IMR-90 (cell line): Measurements from ENCODE around the gene ATXN1. TPM values are rescaled to one million over a fixed set of nuclear protein-coding genes. Genes with fewer than 3 reads are reported as not detected.

ENCODE experiments used
- ATAC-seq: fragments of 200-7000 bp; cut with Tn5 transposase; 2 replicates; pipeline ENCODE4 v1.9.1; 2020; ENCODE audit warnings: low read depth, mild to moderate bottlenecking, moderate library complexity
- BruUV-seq: library from RNA; stranded (reverse); fragments of 400-500 nt; replicated peaks from 2 replicates; lab custom pipeline; 2021; lab: Mats Ljungman, UMichigan
- CTCF ChIA-PET: fragments of 300-600 bp; formaldehyde crosslinking; extraction: SDS; loops from one replicate; lab custom pipeline; 2021; ENCODE audit warnings: antibody characterized with exemption; lab: Yijun Ruan, JAX
- POLR2A ChIA-PET: fragments of 300-600 bp; sonication (Branson Sonifier 250); formaldehyde crosslinking; loops from one replicate; lab custom pipeline; 2022; ENCODE audit warnings: antibody characterized with exemption; ENCODE audit not compliant: unreplicated experiment; lab: Charles Lee
- DNase-seq: peaks from one replicate; pipeline ENCODE4 v3.0.0; 2013
- H2AFZ ChIP-seq: replicated peaks from 2 replicates; pipeline ENCODE3; 2013; ENCODE audit warnings: low read length, mild to moderate bottlenecking; ENCODE audit not compliant: poor library complexity
- H2AK5ac ChIP-seq: 2 replicates; pipeline ENCODE4 v1.6.1; 2013; ENCODE audit warnings: low read depth, low read length, inconsistent platforms
- H2AK9ac ChIP-seq: replicated peaks from 2 replicates; pipeline ENCODE3; 2013; ENCODE audit warnings: mild to moderate bottlenecking, low read depth, low read length, moderate library complexity; ENCODE audit not compliant: poor library complexity
- H2BK120ac ChIP-seq: 2 replicates; pipeline ENCODE4 v1.6.1; 2013; ENCODE audit warnings: low read depth, low read length, inconsistent platforms
- H2BK15ac ChIP-seq: 3 replicates; pipeline ENCODE4 v1.6.1; 2013; ENCODE audit warnings: low read depth, low read length, inconsistent platforms
- H2BK20ac ChIP-seq: 2 replicates; pipeline ENCODE4 v1.6.1; 2013; ENCODE audit warnings: low read depth, mild to moderate bottlenecking, inconsistent platforms, low read length, moderate library complexity
- H2BK5ac ChIP-seq: 2 replicates; pipeline ENCODE4 v1.6.1; 2013; ENCODE audit warnings: mild to moderate bottlenecking, low read depth, low read length, inconsistent platforms; ENCODE audit not compliant: poor library complexity, severe bottlenecking
- H3K14ac ChIP-seq: replicated peaks from 2 replicates; pipeline ENCODE4 v1.6.1; 2013; ENCODE audit warnings: low read depth, low read length, inconsistent platforms
- H3K18ac ChIP-seq: 2 replicates; pipeline ENCODE4 v1.6.1; 2013; ENCODE audit warnings: low read depth, low read length, control low read depth
- H3K23ac ChIP-seq: 2 replicates; pipeline ENCODE4 v1.6.1; 2013; ENCODE audit warnings: low read depth, low read length, inconsistent platforms
- H3K27ac ChIP-seq: 2 replicates; pipeline ENCODE4 v1.5.1; 2013; ENCODE audit warnings: mild to moderate bottlenecking, control low read depth, low read length; ENCODE audit not compliant: insufficient read depth
- H3K27me3 ChIP-seq: 2 replicates; pipeline ENCODE4 v1.6.1; 2013; ENCODE audit warnings: low read length; ENCODE audit not compliant: control insufficient read depth, insufficient read depth
- H3K36me3 ChIP-seq: 2 replicates; pipeline ENCODE4 v1.6.1; 2013; ENCODE audit warnings: low read length, mixed read lengths; ENCODE audit not compliant: control insufficient read depth, insufficient read depth
- H3K4ac ChIP-seq: 2 replicates; pipeline ENCODE4 v1.6.1; 2013; ENCODE audit warnings: low read depth, low read length, inconsistent platforms
- H3K4me1 ChIP-seq: 2 replicates; pipeline ENCODE4 v1.6.1; 2013; ENCODE audit warnings: low read length, mixed read lengths; ENCODE audit not compliant: control insufficient read depth, insufficient read depth
- H3K4me2 ChIP-seq: 2 replicates; pipeline ENCODE4 v1.6.1; 2013; ENCODE audit warnings: low read depth, mild to moderate bottlenecking, control low read depth, low read length, moderate library complexity
- H3K4me3 ChIP-seq: 2 replicates; pipeline ENCODE4 v1.5.1; 2013; ENCODE audit warnings: low read depth, mild to moderate bottlenecking, control low read depth, low read length, moderate library complexity; ENCODE audit not compliant: insufficient read depth
- H3K56ac ChIP-seq: 2 replicates; pipeline ENCODE4 v1.6.1; 2013; ENCODE audit warnings: low read length, inconsistent platforms; ENCODE audit not compliant: insufficient read depth; ENCODE audit errors: extremely low read depth
- H3K79me1 ChIP-seq, 2 experiments: 2 replicates each; pipeline ENCODE4 v1.6.1; 2013; ENCODE audit warnings: low read length in 2 of 2, inconsistent platforms in 1 of 2, low read depth in 1 of 2
- H3K9ac ChIP-seq: 2 replicates; pipeline ENCODE4 v1.6.1; 2013; ENCODE audit warnings: low read depth, low read length, control low read depth
- H3K9me1 ChIP-seq: 2 replicates; pipeline ENCODE4 v1.6.1; 2013; ENCODE audit warnings: low read length, inconsistent platforms; ENCODE audit not compliant: insufficient read depth
- H3K9me3 ChIP-seq: 2 replicates; pipeline ENCODE4 v1.6.1; 2013; ENCODE audit warnings: low read length; ENCODE audit not compliant: control insufficient read depth, insufficient read depth
- H4K20me1 ChIP-seq: 2 replicates; pipeline ENCODE4 v1.6.1; 2013; ENCODE audit warnings: low read length, inconsistent platforms; ENCODE audit not compliant: insufficient read depth
- H4K5ac ChIP-seq: 2 replicates; pipeline ENCODE4 v1.6.1; 2013; ENCODE audit warnings: mild to moderate bottlenecking, low read depth, low read length, control low read depth
- H4K8ac ChIP-seq, 2 experiments: 2 replicates each; pipeline ENCODE4 v1.6.1; 2013; ENCODE audit warnings: low read depth in 2 of 2, low read length in 2 of 2, control low read depth in 1 of 2, inconsistent platforms in 1 of 2
- H4K91ac ChIP-seq: 2 replicates; pipeline ENCODE4 v1.6.1; 2013; ENCODE audit warnings: low read depth, low read length, inconsistent platforms; ENCODE audit not compliant: insufficient read depth
- BHLHE40 ChIP-seq: fragments of 150-350 bp; IDR thresholded peaks from 2 replicates; pipeline ENCODE4 v1.6.1; 2016; ENCODE audit warnings: mild to moderate bottlenecking, low read depth, low read length
- CEBPB ChIP-seq: IDR thresholded peaks from 2 replicates; pipeline ENCODE4 v1.6.1; 2012; ENCODE audit warnings: low read depth, low read length, improper control_type of control experiment
- CHD1 ChIP-seq: IDR thresholded peaks from 2 replicates; pipeline ENCODE4 v1.6.1; 2012; ENCODE audit warnings: low read depth, low read length, improper control_type of control experiment
- CTCF ChIP-seq: conservative IDR thresholded peaks from 2 replicates; pipeline ENCODE4 v1.5.1; 2012; ENCODE audit warnings: mild to moderate bottlenecking, low read depth, low read length, improper control_type of control experiment
- MAFK ChIP-seq: IDR thresholded peaks from 2 replicates; pipeline ENCODE4 v1.6.1; 2012; ENCODE audit warnings: low read depth, low read length, improper control_type of control experiment
- MXI1 ChIP-seq: IDR thresholded peaks from 2 replicates; pipeline ENCODE4 v1.6.1; 2012; ENCODE audit warnings: low read depth, mild to moderate bottlenecking, low read length, moderate library complexity, borderline replicate concordance
- NFE2L2 ChIP-seq: fragments of 150-350 bp; IDR thresholded peaks from 2 replicates; pipeline ENCODE4 v1.6.1; 2016; ENCODE audit warnings: low read depth, mild to moderate bottlenecking, low read length
- RAD21 ChIP-seq: IDR thresholded peaks from 2 replicates; pipeline ENCODE4 v1.6.1; 2012; ENCODE audit warnings: low read length, improper control_type of control experiment
- RCOR1 ChIP-seq: IDR thresholded peaks from 2 replicates; pipeline ENCODE4 v1.6.1; 2012; ENCODE audit warnings: mild to moderate bottlenecking, low read length, improper control_type of control experiment; ENCODE audit not compliant: insufficient replicate concordance
- RFX5 ChIP-seq: IDR thresholded peaks from 2 replicates; pipeline ENCODE4 v1.8.0; 2012; ENCODE audit warnings: low read depth, mild to moderate bottlenecking, low read length, moderate library complexity
- SMC3 ChIP-seq: fragments of 150-350 bp; IDR thresholded peaks from 2 replicates; pipeline ENCODE4 v1.6.1; 2016; ENCODE audit warnings: low read depth, mild to moderate bottlenecking, antibody characterized with exemption, low read length, moderate library complexity
- WGBS, 2 experiments: methylation state at CpG; one replicate each; pipeline versions ENCODE4 v1.1.5 to v1.1.7; 2013; ENCODE audit warnings: missing lambda C conversion rate in 2 of 2; ENCODE audit not compliant: insufficient read length in 1 of 2; ENCODE audit errors: extremely low coverage in 2 of 2; 5-methylcytosine and 5-hydroxymethylcytosine counted together
- dilution Hi-C: fragments of 300-500 bp; cut with HindIII; formaldehyde crosslinking; loops from one replicate; pipeline ENCODE4 v1.14.3; 2018; ENCODE audit warnings: low sequenced_read_pairs; ENCODE audit not compliant: unreplicated experiment
- in situ Hi-C: fragments of 300-500 bp; cut with MboI; formaldehyde crosslinking; loops from 3 replicates; pipeline ENCODE4 v1.14.3; 2019; ENCODE audit warnings: low sequenced_read_pairs, inconsistent platforms, mixed read lengths
- intact Hi-C: fragments of 100-400 bp; cut with micrococcal nuclease; formaldehyde crosslinking; loops from 2 replicates; pipeline ENCODE4 v1.10.0; 2022
- polyA plus RNA-seq, 3 experiments: library from polyadenylated mRNA; depleted of rRNA; stranded (reverse); fragments of >200 nt; gene quantifications; 2 replicates each; pipeline ENCODE4 v1.2.3, GENCODE V29; 2012; ENCODE audit warnings: low replicate concordance in 1 of 3
- total RNA-seq: library from RNA; depleted of rRNA; stranded (reverse); fragments of >200 nt; gene quantifications from 2 replicates; pipeline ENCODE4 v1.2.3, GENCODE V29; 2012

The ATXN1 gene
- total and polyA plus RNA-seq, 2 of the 4 experiments (the other 2 are of a cell fraction), result 7.3 to 11.1 TPM

- no peak overlapping the region for H2AK5ac ChIP-seq
- H3K9me1 ChIP-seq, result no peaks in the 10 kb centered on the region
- H3K18ac ChIP-seq, result no peak overlapping the region
- no peak overlapping the region for H3K56ac ChIP-seq
- CTCF ChIA-PET, result interaction anchor here (0.7 to 1.1 kb wide), 2 partner anchors 22 to 90 kb away, joined by 3 read pairs; no protein-coding TSS in a partner anchor
- H3K23ac ChIP-seq, result no peak overlapping the region
- no peak overlapping the region for H2BK15ac ChIP-seq
- H4K91ac ChIP-seq, result no peak overlapping the region
- no peaks in the 10 kb centered on the region for H4K20me1 ChIP-seq
- no peaks in the 10 kb centered on the region for H3K9me3 ChIP-seq
- no peak overlapping the region for H2BK120ac ChIP-seq
- H2BK5ac ChIP-seq, result no peak overlapping the region
- in situ Hi-C loops, result no loop called here
- DNase-seq (no peak), ATAC-seq (no peak)
- intact Hi-C loops, result no loop called here
- H3K4ac ChIP-seq, result no peak overlapping the region
- no peak overlapping the region for H2AFZ ChIP-seq
- no peak overlapping the region for H3K27ac ChIP-seq
- H3K79me1 ChIP-seq, result peaks cover 0 to 10% of the 10 kb centered on the region in 2 experiments; a peak in 2 of 4 replicates
- peaks cover 6% of the 10 kb centered on the region; the same call in 1 of the 2 replicates for H3K36me3 ChIP-seq
- no peaks in the 10 kb centered on the region for H3K27me3 ChIP-seq
- POLR2A ChIA-PET, result no interaction called here
- TF ChIP-seq NFE2L2, result no peak
- TF ChIP-seq CTCF, result no peak
- TF ChIP-seq BHLHE40, result no peak
- TF ChIP-seq CHD1, result no peak
- TF ChIP-seq RAD21, result no peak
- no peak for TF ChIP-seq RCOR1
- no peak for TF ChIP-seq SMC3
- no peak for TF ChIP-seq MXI1
- no peak for TF ChIP-seq RFX5
- TF ChIP-seq MAFK, result no peak
- no peak for TF ChIP-seq CEBPB
- H3K14ac ChIP-seq, result no peak overlapping the region
- H2BK20ac ChIP-seq, result no peak overlapping the region
- H3K4me2 ChIP-seq, result no peak overlapping the region
- H4K8ac ChIP-seq, result no peak overlapping the region
- WGBS, 2 experiments, result no CpG with 5 or more reads among the region's 1 CpG
- H3K4me1 ChIP-seq, result no peaks in the 10 kb centered on the region
- no peak overlapping the region for H4K5ac ChIP-seq
- H3K9ac ChIP-seq, result no peak overlapping the region
- dilution Hi-C loops, result no loop called here
- no peak overlapping the region for H2AK9ac ChIP-seq
- no TSS peak for BruUV-seq
- H3K4me3 ChIP-seq, result no peak overlapping the region
Measured at GRCh38 chr6:16375206-16375605, 386.1 kb downstream of the ATXN1 start.
